Measurements from ENCODE around the gene EXOC6.

The EXOC6 gene

GRCh38 chr10:93067443-93068365 lies 219.4 kb downstream of the EXOC6 start:
- no peak for DNase-seq

GRCh38 chr10:93068411-93069244 lies 220.3 kb downstream of the EXOC6 start:
- DNase-seq: no peak

- no peak for DNase-seq
Observed at GRCh38 chr10:93069245-93069561, 220.9 kb downstream of the EXOC6 start.

DNA sequence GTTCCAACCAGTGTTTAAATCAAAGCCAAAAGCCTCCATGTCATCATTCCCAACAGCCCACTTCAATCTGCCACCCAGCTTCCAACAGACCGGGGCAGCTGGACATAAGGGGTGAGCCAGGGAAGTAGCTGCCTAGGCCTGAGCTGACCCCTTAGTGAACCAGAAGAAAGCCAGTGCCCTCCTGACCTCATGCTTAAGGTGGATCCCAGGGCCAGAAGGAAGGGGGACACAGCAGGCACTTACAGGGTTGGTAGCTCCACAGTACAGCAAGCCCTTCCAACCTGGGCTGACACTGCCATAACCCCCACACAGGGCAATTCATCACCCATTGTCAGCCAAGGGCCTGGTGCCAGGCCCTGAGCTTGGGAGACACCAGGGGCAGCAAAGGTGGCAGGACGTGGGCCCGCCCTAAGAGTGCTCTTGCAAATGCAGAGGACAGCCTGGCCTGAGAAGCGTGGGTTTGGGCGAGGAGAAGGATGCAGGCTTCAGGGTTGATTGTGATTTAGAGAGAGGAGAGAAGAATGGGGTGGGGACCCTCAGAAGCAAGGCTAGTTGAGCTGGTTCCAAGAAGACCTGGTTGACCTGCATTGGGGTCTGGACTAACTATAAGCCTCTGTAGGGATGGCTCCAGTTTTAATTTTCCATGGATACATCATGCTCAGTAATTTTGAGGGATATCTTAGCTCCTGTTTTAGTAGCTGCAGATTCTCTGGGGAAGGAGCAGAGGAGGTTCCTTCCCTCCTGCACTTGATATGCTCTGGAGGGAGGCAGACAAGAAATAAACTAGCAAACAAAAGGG lies 222.3 kb downstream of the EXOC6 start:
- no peak for DNase-seq

- no peak for DNase-seq
Observed at GRCh38 chr10:93071177-93071472, 222.8 kb downstream of the EXOC6 start.

DNA sequence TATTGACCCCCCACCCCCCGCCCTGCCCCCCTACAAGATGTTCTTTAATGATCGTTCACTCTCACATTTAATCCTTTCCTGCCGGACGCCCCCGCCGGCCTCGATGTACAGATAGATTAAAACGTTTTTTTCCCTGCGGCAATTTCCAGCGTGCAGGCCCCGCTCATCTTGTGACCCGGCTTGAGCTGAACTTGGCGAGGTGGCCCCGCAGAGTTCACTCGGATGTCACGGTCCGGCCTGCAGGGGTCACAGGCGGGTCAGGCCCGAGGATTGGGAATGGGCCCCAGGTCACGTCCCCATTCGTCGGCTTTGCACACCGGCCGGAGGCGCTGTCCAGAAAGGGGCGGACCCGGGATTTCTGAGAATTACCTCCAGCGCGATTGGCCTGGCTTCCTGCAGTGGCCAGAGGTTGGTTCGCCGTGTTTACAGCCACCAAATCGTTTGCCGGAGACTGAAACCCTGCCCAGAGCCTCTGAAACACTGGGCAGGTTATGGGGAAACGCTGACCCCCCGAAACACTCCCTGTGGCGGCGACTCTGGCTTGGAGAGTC lies 223.4 kb downstream of the EXOC6 start:
- DNase-seq: no peak

DNA sequence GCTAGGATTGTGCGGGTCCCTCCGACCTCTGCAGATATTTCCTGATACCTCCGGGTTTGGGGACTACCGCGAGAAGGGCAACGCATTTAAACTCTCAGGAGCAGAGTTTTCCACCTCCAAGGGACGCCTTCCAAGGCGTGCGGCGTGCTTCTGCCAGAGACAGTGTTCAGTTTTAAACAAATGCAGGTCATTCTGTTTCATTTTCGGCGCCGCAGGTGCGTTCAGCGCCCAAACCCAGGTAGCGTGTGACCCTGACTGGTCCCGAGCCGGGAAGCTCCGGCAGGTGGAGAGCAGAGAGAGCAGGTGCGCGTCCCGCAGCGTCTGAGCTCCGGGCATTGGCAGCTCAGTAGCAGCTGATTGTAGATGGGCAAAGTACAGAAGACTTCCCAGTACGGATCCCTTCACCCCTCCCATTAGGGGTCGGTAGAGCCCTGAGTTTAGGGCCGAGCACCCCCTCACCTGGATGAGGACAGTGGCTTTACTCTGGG lies 223.9 kb downstream of the EXOC6 start:
- DNase-seq: no peak

DNA sequence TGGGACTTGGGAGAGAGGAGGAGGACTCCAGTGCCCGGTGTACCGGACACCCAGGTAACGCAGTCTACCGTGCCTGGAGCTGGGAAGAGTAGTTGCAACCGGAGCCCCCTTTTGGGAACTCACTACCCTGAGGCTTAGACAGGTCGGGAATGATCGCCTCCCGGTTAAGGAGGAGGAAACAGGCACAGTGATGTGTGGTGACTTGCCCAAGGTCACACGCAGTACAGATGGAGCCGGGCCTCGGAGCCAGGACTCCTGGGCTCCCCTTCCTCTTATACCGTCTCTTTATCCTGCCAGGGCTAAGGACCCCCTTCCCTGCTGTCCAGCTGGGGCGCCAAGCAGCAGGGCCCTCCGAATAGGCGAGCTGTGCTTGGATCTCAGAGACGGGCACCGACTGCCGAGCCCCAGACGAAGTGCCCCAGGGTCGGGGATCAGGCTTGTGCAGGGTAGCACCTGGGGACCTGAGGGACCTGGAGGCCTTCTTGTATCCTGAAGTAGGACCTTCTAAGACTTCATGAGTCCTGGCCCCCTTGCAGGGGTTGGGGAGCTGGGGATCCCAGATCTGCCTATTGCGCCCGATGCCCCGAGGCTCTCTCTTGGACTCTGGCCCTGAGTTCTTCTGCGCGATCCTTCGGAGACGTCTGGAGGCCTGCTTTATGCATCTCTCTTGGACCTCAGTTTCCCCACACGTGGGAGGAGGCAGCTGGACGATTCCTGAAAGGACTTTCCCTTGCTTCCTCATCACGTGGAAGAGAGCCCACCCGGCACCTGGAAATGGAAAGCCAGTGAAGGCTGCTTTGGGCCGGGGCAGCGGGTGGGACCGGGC lies 224.6 kb downstream of the EXOC6 start:
- no peak for DNase-seq

DNA sequence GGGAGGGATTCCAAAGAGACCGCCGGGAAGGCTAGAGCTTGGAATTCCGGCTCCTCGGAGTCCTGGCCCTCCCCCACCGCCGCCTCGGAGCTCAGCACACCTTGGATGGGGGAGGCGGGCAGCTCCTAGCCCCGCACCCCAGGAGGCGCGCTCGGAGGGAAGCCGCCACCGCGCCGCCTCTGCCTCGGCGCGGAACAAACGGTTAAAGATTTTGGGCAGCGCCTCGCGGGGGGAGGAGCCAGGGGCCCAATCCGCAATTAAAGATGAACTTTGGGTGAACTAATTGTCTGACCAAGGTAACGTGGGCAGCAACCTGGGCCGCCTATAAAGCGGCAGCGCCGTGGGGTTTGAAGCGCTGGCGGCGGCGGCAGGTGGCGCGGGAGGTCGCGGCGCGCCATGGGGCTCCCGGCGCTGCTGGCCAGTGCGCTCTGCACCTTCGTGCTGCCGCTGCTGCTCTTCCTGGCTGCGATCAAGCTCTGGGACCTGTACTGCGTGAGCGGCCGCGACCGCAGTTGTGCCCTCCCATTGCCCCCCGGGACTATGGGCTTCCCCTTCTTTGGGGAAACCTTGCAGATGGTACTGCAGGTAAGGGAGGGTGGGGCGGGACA lies 225.3 kb downstream of the EXOC6 start, which contains the start of gene CYP26A1:
Gene CYP26A1, plus strand, starts transcription at position 355 of the 608 bp plus-strand sequence. Its CDS starts 42 bp downstream, at position 397.
- no peak for DNase-seq

DNA sequence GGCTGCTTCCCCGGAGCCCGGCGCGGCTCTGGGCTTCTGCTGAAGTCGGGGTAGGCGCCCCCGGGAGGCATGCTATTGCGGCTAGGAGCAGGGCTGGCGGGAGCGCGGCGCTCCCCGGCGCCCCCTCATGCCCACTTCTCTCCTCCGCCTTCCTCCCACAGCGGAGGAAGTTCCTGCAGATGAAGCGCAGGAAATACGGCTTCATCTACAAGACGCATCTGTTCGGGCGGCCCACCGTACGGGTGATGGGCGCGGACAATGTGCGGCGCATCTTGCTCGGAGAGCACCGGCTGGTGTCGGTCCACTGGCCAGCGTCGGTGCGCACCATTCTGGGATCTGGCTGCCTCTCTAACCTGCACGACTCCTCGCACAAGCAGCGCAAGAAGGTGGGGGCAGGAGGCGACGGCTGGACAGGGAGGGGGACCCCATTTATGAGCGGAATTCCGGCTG lies 225.9 kb downstream of the EXOC6 start:
- no peak for DNase-seq

DNA sequence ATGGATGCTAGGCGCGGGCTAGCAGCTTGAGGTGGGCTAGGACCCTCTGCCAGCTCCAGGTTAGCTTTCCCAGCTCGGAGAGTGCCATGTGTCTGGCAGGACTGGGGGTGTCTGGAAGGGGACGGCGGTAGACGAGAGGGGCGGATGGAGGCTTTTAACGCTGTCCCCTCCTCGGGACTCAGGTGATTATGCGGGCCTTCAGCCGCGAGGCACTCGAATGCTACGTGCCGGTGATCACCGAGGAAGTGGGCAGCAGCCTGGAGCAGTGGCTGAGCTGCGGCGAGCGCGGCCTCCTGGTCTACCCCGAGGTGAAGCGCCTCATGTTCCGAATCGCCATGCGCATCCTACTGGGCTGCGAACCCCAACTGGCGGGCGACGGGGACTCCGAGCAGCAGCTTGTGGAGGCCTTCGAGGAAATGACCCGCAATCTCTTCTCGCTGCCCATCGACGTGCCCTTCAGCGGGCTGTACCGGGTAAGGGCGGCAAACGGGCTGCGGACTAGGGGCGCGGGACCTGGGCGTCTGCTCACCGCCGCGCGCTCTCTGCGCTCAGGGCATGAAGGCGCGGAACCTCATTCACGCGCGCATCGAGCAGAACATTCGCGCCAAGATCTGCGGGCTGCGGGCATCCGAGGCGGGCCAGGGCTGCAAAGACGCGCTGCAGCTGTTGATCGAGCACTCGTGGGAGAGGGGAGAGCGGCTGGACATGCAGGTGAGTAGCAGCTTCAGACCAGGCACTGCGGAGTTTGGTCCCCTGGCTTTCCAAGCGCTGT lies 226.5 kb downstream of the EXOC6 start:
- DNase-seq: no peak

GRCh38 chr10:93075369-93076221 lies 227.3 kb downstream of the EXOC6 start:
- no peak for DNase-seq

DNA sequence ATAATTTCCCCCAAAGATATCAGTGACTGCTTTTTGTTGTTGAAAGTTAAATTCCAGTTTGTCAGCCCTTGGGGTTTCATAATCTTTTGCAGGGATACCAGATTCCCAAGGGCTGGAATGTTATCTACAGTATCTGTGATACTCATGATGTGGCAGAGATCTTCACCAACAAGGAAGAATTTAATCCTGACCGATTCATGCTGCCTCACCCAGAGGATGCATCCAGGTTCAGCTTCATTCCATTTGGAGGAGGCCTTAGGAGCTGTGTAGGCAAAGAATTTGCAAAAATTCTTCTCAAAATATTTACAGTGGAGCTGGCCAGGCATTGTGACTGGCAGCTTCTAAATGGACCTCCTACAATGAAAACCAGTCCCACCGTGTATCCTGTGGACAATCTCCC lies 228.6 kb downstream of the EXOC6 start:
- DNase-seq: no peak

DNA sequence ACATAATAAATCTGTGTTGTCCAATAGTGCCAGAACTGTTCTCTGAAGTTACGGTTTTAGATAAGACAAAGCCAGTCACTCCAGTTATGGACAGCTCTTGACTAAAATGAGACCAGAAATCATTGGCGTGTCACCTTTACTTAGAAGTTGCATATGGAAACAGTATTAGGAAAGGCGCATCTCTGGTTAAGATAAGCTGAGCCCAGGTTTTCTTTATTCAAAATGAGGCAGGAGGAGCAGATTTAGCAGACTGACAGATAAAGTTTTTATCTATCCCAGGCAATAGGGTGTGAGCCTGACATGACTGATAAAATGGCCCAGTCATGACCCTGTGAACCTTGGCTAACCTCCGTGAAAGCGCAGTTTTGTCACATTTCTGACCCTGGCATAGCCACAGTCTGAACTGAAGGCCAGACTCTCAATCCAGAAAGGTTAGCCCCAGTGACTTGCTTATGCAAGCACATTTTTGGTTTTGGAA lies 229.6 kb downstream of the EXOC6 start:
- no peak for DNase-seq

- no peak for DNase-seq
Observed at GRCh38 chr10:93079663-93080349, 231.5 kb downstream of the EXOC6 start.

GRCh38 chr10:93080350-93081046 lies 232.2 kb downstream of the EXOC6 start:
- DNase-seq: no peak

- DNase-seq: no peak
Observed at GRCh38 chr10:93081318-93081717, 233.0 kb downstream of the EXOC6 start.

- no peak for DNase-seq
Observed at GRCh38 chr10:93081834-93082233, 233.5 kb downstream of the EXOC6 start.

Measured in amniotic stem cell (primary cell).